NCI-H2107 treated with DMSO at 0.1 percent for 48 hours (cell line): ENCODE measurements around the gene OR1F1.
"Not testable (repeated sequence)": the region's sequence is repeated elsewhere in the genome, so short reads cannot be mapped to it uniquely, and the experiment has no call there.

Experiments
- DNase-seq: peaks from one replicate; lab custom pipeline; 2025; ENCODE audit not compliant: unreplicated experiment; lab: John Stamatoyannopoulos, UW

The OR1F1 gene

GRCh38 chr16:3173892-3174617 lies 13.9 kb upstream of the OR1F1 start:
- DNase-seq, result no peak

- no peak for DNase-seq
These were observed 13.3 kb upstream of the OR1F1 start for GRCh38 chr16:3174618-3175148.

- DNase-seq, result no peak
These were observed 12.6 kb upstream of the OR1F1 start for GRCh38 chr16:3175157-3176093.

GRCh38 chr16:3179651-3180050 lies 8.4 kb upstream of the OR1F1 start:
- DNase-seq, result no peak

- no peak for DNase-seq
These were observed 7.5 kb upstream of the OR1F1 start for GRCh38 chr16:3180445-3180878.

GRCh38 chr16:3182293-3182607 lies 5.8 kb upstream of the OR1F1 start:
- not testable (repeated sequence) for DNase-seq

GRCh38 chr16:3182608-3183444 lies 5.2 kb upstream of the OR1F1 start:
- DNase-seq, result no peak

- no peak for DNase-seq
These were observed 4.4 kb upstream of the OR1F1 start for GRCh38 chr16:3183445-3184139.

- no peak for DNase-seq
These were observed 886 bp upstream of the OR1F1 start for GRCh38 chr16:3186946-3187690.

- no peak for DNase-seq
These were observed 596 bp downstream of the OR1F1 start for GRCh38 chr16:3188675-3188924.

GRCh38 chr16:3188925-3189825 lies 1.2 kb downstream of the OR1F1 start:
- no peak for DNase-seq

GRCh38 chr16:3189869-3190268 lies 1.9 kb downstream of the OR1F1 start:
- DNase-seq, result no peak

GRCh38 chr16:3190949-3191353 lies 2.9 kb downstream of the OR1F1 start:
- DNase-seq, result no peak

- no peak for DNase-seq
These were observed 4.5 kb downstream of the OR1F1 start for GRCh38 chr16:3192476-3193019.

GRCh38 chr16:3193221-3194212 lies 5.5 kb downstream of the OR1F1 start:
- no peak for DNase-seq

- no peak for DNase-seq
These were observed 6.8 kb downstream of the OR1F1 start for GRCh38 chr16:3194792-3195191.

GRCh38 chr16:3195975-3196374 lies 8.0 kb downstream of the OR1F1 start:
- DNase-seq, result no peak
